WTC11 (cell line): Measurements from ENCODE around the gene IQSEC1. TPM values are rescaled to one million over a fixed set of nuclear protein-coding genes. Genes with fewer than 3 reads are reported as not detected.
A peak's percentile ranks its signal among the peaks of the same experiment; 100 is the strongest.

Experiments used
- ATAC-seq: fragments of 200-7000 bp; cut with Tn5 transposase; 2 replicates; pipeline ENCODE4 v1.10.0; 2021; ENCODE audit warnings: mild to moderate bottlenecking, moderate library complexity
- CTCF ChIA-PET: fragments of 300-600 bp; sonication (Branson Sonifier 250); formaldehyde crosslinking; loops from one replicate; lab custom pipeline; 2021; ENCODE audit warnings: antibody characterized with exemption; lab: Charles Lee
- POLR2A ChIA-PET: fragments of 350-600 bp; sonication (Branson Sonifier 250); formaldehyde crosslinking; loops from one replicate; lab custom pipeline; 2021; ENCODE audit warnings: antibody characterized with exemption; lab: Charles Lee
- DNase-seq: peaks from one replicate; pipeline ENCODE4 v3.0.0; 2021; ENCODE audit warnings: low spot score
- H3K27ac Mint-ChIP-seq: 2 replicates; pipeline ENCODE4 v1.8.0; 2021; ENCODE audit warnings: mixed read lengths
- H3K27me3 Mint-ChIP-seq: 2 replicates; pipeline ENCODE4 v1.8.0; 2021; ENCODE audit warnings: low read depth, mild to moderate bottlenecking, moderate library complexity, mixed read lengths
- H3K36me3 Mint-ChIP-seq: 2 replicates; pipeline ENCODE4 v1.8.0; 2021; ENCODE audit warnings: mixed read lengths
- H3K4me1 Mint-ChIP-seq: 2 replicates; pipeline ENCODE4 v1.8.0; 2022; ENCODE audit warnings: mixed read lengths
- H3K4me3 Mint-ChIP-seq: 2 replicates; pipeline ENCODE4 v1.8.0; 2021; ENCODE audit warnings: mild to moderate bottlenecking, moderate library complexity, mixed read lengths
- H3K9me3 Mint-ChIP-seq: 2 replicates; pipeline ENCODE4 v1.8.0; 2021; ENCODE audit warnings: mixed read lengths
- FOXJ3 ChIP-seq: sonication (generic); formaldehyde crosslinking; IDR thresholded peaks from 2 replicates; pipeline ENCODE4 v1.9.0; 2021; ENCODE audit warnings: missing genetic modification reagents, mild to moderate bottlenecking, borderline replicate concordance
- GABPB1 ChIP-seq: sonication (generic); formaldehyde crosslinking; IDR thresholded peaks from 2 replicates; pipeline ENCODE4 v1.8.1; 2023; ENCODE audit warnings: mild to moderate bottlenecking, missing genetic modification reagents
- GRHL2 ChIP-seq: fragments of 250-450 bp; sonication (Bioruptor Pico); IDR thresholded peaks from 2 replicates; pipeline ENCODE4 v1.8.0; 2022; ENCODE audit warnings: mild to moderate bottlenecking, moderate library complexity; ENCODE audit not compliant: insufficient replicate concordance, severe bottlenecking
- GTF2I ChIP-seq: fragments of 250-450 bp; sonication (Bioruptor Pico); conservative IDR thresholded peaks from 2 replicates; pipeline ENCODE4 v1.4.0; 2021; ENCODE audit warnings: mild to moderate bottlenecking
- HMGXB4 ChIP-seq: sonication (generic); formaldehyde crosslinking; IDR thresholded peaks from 2 replicates; pipeline ENCODE4 v1.8.1; 2023; ENCODE audit warnings: mild to moderate bottlenecking, moderate library complexity, missing genetic modification reagents
- KAT7 ChIP-seq: sonication (generic); formaldehyde crosslinking; IDR thresholded peaks from 2 replicates; pipeline ENCODE4 v1.8.1; 2023; ENCODE audit warnings: missing genetic modification reagents, mild to moderate bottlenecking, borderline replicate concordance
- NFYB ChIP-seq: sonication (generic); formaldehyde crosslinking; conservative IDR thresholded peaks from 2 replicates; pipeline ENCODE4 v1.8.0; 2022; ENCODE audit warnings: low read depth, missing genetic modification reagents
- NR2C2 ChIP-seq: sonication (generic); formaldehyde crosslinking; IDR thresholded peaks from 2 replicates; pipeline ENCODE4 v1.8.0; 2022; ENCODE audit warnings: mild to moderate bottlenecking, missing genetic modification reagents
- NR3C1 ChIP-seq: sonication (generic); formaldehyde crosslinking; conservative IDR thresholded peaks from 2 replicates; pipeline ENCODE4 v1.8.1; 2023; ENCODE audit warnings: low read depth, mild to moderate bottlenecking, missing genetic modification reagents
- RELA ChIP-seq: sonication (generic); formaldehyde crosslinking; IDR thresholded peaks from 2 replicates; pipeline ENCODE4 v1.8.1; 2022; ENCODE audit warnings: missing genetic modification reagents, mild to moderate bottlenecking, borderline replicate concordance
- SOX15 ChIP-seq: fragments of 250-450 bp; sonication (Bioruptor Pico); IDR thresholded peaks from 2 replicates; pipeline ENCODE4 v1.9.0; 2021; ENCODE audit warnings: mild to moderate bottlenecking
- TCF7 ChIP-seq: sonication (generic); formaldehyde crosslinking; IDR thresholded peaks from 2 replicates; pipeline ENCODE4 v1.8.0; 2022; ENCODE audit warnings: mild to moderate bottlenecking, low read depth, missing genetic modification reagents, moderate library complexity
- TEAD1 ChIP-seq: sonication (generic); formaldehyde crosslinking; IDR thresholded peaks from 2 replicates; pipeline ENCODE4 v1.8.0; 2022; ENCODE audit warnings: mild to moderate bottlenecking, missing genetic modification reagents
- ZNF317 ChIP-seq: sonication (generic); formaldehyde crosslinking; IDR thresholded peaks from 2 replicates; pipeline ENCODE4 v1.8.1; 2023; ENCODE audit warnings: low read depth, mild to moderate bottlenecking, moderate library complexity, missing genetic modification reagents, borderline replicate concordance
- ZSCAN18 ChIP-seq: fragments of 250-450 bp; sonication (Bioruptor Pico); IDR thresholded peaks from 2 replicates; pipeline ENCODE4 v2.1.2; 2022; ENCODE audit warnings: mild to moderate bottlenecking, moderate library complexity
- total RNA-seq: library from RNA; stranded (reverse); gene quantifications from 3 replicates; pipeline ENCODE4 v1.2.3, GENCODE V29; 2021

The IQSEC1 gene
- total RNA-seq, 1 experiment from 2014 or later, result 35.0 TPM

- TF ChIP-seq HMGXB4 (CRISPR knock-in tag) (no peak), NR2C2 (CRISPR knock-in tag) (no peak), GTF2I (CRISPR knock-in tag) (no peak; the same call in 1 of the 2 replicates), TEAD1 (CRISPR knock-in tag) (no peak)
These were observed 39.5 kb upstream of the IQSEC1 start (continued) for GRCh38 chr3:13112521-13113345.

GRCh38 chr3:13111873-13112520, 38.8 kb upstream of the IQSEC1 start:
- ChIA-PET POLR2A (interaction anchor here (0.5 kb wide), 1 partner anchor 154 kb away, joined by 3 read pairs; no protein-coding TSS in a partner anchor), CTCF (interaction anchor here (0.6 to 1.4 kb wide), 4 partner anchors 8 to 87 kb away, joined by 3 to 8 read pairs (median 4); no protein-coding TSS in a partner anchor)
- ATAC-seq, result no peak
- no peaks in the 10 kb centered on the region for H3K27me3 Mint-ChIP-seq
- H3K36me3 Mint-ChIP-seq, result no peaks in the 10 kb centered on the region
- H3K4me3 Mint-ChIP-seq, result no peak overlapping the region
- H3K9me3 Mint-ChIP-seq, result no peaks in the 10 kb centered on the region
- peaks cover 21% of the 10 kb centered on the region for H3K4me1 Mint-ChIP-seq
- no peak for DNase-seq
- TF ChIP-seq RELA (CRISPR knock-in tag), result no peak
- no peak for TF ChIP-seq ZSCAN18 (CRISPR knock-in tag)
- TF ChIP-seq GRHL2 (CRISPR knock-in tag), result no peak
- no peak for TF ChIP-seq ZNF317
- no peak for TF ChIP-seq KAT7 (CRISPR knock-in tag)
- TF ChIP-seq NR3C1 (CRISPR knock-in tag), result no peak
- TF ChIP-seq GABPB1 (CRISPR knock-in tag), result 0 out of 2 replicates have a peak, but pooled peaks have one; percentile 25
- no peak for TF ChIP-seq FOXJ3 (CRISPR knock-in tag)
- TF ChIP-seq NFYB (CRISPR knock-in tag), result no peak
- TF ChIP-seq, all 79 proteins: peak for 1
- 0 out of 2 replicates have a peak overlapping the region, but pooled peaks have one; percentile 54 for H3K27ac Mint-ChIP-seq

- CTCF ChIA-PET, result interaction anchor here (0.9 to 1.4 kb wide), 2 partner anchors 11 to 19 kb away, joined by 5 to 8 read pairs; no protein-coding TSS in a partner anchor
- Mint-ChIP-seq H3K9me3 (peaks cover 3% of the 10 kb centered on the region), H3K4me3 (no peak overlapping the region), H3K27ac (no peak overlapping the region), H3K27me3 (no peaks in the 10 kb centered on the region), H3K4me1 (peaks cover 21% of the 10 kb centered on the region), H3K36me3 (no peaks in the 10 kb centered on the region)
- DNase-seq, result no peak
- no peak for ATAC-seq
- no peak for TF ChIP-seq TCF7 (CRISPR knock-in tag)
- TF ChIP-seq SOX15 (CRISPR knock-in tag), result no peak
- TF ChIP-seq ZNF317, result no peak
- no peak for TF ChIP-seq HMGXB4 (CRISPR knock-in tag)
- TF ChIP-seq RELA (CRISPR knock-in tag), result no peak
- TF ChIP-seq, all 79 proteins: peak for 0
- POLR2A ChIA-PET, result interaction anchor here (0.5 to 0.9 kb wide), 2 partner anchors 81 to 155 kb away, joined by 3 read pairs; no protein-coding TSS in a partner anchor
These were observed 38.1 kb upstream of the IQSEC1 start for GRCh38 chr3:13111173-13111872.
